Stimulated activated naive CD4-positive, alpha-beta T cell treated with Interleukin-2 at 50 U/mL for 16 hours (primary cell): ENCODE data around the gene HNF1B.

Experiments used
- DNase-seq: peaks from one replicate; lab custom pipeline; 2025; lab: John Stamatoyannopoulos, UW

HNF1B gene

DNA sequence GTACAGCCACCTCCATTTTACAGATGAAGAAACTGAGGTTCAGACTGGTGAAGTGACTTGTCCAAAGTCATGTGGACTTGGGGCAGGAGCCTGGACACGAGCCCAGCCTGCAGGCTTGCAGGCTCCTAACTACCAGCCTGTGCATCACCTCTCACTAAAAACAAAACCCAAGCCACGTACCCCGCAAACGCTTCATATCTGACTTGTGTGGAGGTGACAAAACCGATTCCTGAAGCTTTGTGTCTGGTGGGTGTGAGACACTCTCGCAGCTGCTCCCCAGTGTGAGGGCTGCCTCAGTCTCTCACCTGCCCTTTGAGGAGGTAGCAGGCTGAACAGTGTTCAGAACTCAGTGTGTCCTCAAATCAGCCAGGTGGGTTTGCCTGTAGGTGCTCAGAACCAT lies 8.4 kb downstream of the HNF1B start:
- no peak for DNase-seq

DNA sequence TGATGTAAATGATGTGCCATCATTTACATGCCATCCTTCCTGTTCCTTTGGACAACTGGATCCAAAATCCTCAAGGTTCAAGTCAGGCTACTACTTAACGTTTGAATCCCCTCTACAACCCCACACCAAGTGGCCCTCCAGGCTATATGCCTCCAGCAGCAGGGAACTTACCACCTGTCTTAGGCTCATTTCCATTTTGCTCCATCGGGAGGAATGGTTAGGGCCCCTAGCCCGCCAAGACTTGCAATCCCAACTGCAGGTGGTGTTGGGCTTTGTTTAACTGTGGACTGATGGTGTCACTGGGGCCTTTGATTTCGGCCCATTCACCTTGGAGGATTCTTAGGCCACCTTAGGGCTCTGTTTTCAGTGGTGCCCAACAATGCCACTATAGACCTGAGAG lies 9.7 kb downstream of the HNF1B start:
- no peak for DNase-seq

DNA sequence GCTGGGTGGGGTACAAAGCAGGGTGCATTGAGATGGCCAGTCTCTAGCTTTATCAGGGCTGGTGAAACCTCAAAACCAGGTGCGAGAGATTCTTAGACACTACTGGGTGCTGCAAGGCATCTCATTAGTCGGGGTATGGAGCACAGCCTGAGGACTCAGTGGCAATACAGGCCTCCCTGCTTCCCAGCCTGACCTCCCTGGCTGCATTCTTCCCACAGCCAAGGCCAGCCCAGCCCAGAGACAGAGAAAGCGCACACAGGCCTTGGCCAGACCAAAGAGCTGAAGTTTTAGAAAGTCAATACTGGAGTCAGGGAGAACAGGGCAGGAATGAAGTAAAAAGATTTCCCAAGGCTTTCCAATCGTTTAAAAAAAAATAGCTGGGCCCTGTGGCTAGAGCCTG lies 12.5 kb downstream of the HNF1B start:
- no peak for DNase-seq

DNA sequence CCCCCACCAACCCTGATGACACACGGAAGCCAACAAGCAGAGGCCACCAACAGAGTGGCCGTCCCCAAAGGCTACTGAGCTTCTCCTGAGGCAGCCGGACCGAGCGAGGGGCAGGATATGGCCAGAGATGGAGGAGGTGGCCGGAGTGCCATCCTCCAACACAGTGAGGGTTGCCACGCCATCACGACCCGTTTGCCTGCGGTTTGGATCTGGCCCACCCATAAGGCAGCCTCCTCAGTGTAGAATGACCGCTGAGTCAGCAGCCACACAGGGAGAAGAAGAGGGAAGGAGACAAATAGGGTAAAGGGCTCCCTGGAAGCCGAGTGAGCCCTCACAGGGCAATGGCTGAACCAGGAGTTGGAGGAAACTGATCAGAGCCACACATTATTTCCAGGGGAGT lies 13.8 kb downstream of the HNF1B start:
- no peak for DNase-seq

DNA sequence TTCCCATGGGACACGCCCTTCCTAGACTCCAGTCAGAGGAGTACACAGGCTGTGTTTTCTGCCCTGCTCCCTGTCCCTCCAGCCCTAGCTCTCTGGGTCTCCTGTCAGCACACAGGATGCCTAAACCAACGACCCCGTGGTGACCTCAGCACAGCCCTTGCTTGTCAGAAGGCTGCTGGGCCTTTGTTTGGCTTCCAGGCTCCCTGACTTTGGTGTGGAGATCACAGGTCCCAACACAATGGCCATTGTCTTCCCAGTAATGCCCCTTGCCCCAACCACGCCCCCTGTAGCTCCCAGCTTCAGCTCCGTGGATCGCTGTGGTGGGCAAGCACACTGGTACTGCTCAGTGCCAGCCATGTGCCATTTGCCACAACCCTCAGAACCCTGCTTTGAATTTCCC lies 15.0 kb downstream of the HNF1B start:
- no peak for DNase-seq

GRCh38 chr17:37726891-37727675 lies 17.8 kb downstream of the HNF1B start:
- DNase-seq: no peak

DNA sequence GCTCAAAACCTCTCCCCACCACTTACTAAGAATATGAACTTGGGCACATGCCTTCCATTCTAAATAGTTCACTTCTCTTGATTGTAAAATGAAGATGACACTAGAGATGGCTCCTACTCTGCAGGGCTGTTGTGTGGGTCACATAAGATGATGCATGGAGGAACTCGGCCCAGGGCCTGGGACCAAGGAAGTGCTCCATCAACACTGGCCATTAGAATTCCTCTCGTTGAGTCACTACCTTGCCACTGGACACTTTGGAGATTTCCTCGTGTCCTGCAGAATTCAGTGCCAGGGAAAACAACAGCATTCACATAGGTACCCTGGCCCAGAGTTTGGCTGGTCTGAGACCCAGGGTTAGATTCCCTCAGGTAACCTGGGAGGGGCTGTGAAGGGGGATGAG lies 18.6 kb downstream of the HNF1B start:
- DNase-seq: no peak

DNA sequence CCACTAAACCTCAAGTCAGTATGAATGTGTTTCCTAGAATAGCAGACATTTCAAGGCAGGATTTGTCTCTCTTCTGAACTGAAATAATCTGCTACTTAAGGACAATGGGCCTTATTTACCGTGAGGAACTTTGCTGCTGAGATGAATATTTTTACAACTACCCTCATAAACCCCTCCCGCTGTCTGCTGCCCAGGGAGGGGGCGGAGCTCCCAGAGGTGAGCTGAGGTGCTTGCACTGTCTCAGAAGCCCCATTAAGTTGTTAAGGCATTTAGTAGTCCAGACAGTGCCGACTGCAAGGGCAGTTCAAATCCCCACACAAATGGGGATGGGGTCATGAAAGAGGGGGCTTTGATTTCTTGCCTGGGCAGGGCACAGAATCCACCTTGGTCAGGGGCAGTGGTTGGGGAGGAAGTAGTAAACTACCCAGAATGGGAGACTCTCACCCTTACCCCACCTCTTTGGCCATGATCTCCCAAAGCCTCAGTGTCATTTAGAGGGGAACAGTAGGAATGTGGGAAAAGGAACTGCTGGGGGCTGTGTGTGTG lies 19.2 kb downstream of the HNF1B start:
- DNase-seq: no peak

DNA sequence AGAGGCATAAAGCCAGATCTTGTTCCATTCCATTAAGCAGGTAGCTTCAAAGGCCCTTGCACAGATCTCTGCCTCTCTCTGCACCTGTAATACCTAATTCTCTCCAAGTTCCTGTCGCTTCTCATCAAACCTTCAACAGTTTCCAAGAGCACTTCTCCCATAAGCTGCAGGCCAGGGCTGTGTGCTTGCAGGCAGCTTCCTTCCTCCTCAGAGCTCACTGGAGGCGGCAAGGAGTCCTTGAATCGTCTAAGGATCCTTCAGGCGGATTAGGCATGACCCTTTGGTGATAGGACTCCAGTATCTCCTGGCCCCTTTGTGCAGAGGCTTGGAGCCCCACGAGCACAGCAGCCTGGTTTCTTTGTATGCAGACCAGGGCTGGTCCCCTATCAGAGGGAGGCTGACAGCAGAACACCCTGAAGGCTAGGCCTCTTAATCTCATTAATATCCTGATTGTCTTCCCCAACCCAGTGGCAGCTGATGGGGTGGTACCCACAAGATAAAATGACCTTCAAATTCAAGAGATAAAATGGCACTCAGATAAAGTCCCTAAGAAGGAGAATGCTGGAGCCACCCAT lies 19.8 kb downstream of the HNF1B start:
- DNase-seq: no peak

- no peak for DNase-seq
Observed at GRCh38 chr17:37720989-37721388, 23.9 kb downstream of the HNF1B start.

- DNase-seq: no peak
Observed at GRCh38 chr17:37719866-37720265, 25.0 kb downstream of the HNF1B start.

GRCh38 chr17:37718324-37719048 lies 26.4 kb downstream of the HNF1B start:
- no peak for DNase-seq

DNA sequence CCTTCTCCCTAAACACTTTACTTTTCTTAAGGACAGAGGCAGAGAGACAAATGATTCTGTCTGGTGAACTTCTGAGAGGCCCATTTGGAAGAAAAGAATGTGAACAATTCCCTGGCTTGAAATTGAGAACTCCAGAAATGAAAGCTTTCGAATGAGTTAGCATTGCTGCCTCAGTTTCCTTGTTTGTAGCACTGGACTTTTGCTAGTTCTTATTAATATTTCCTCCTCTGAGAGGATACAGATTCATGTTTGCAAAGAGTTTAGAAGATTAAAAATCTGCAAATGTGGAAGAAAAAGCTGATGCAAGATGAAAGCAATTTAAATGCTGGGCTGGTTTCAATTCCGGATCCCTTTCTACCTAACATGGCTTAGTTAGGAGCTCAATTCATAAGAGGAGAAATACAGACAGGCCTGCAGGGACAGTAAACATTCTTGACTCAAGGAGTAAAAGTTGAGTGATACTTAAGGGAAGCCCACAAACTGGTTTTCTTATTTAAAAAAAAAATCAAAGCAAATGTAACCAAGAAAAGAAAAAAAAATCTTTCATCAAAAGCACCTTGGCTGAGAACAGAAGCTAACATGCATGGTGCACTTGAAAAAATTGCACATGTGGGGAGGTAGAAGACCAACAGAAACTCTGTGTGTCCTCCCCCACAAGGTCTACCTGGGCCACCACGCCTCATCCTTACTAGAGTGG lies 27.1 kb downstream of the HNF1B start:
- no peak for DNase-seq

GRCh38 chr17:37714897-37715296 lies 30.0 kb downstream of the HNF1B start:
- no peak for DNase-seq

DNA sequence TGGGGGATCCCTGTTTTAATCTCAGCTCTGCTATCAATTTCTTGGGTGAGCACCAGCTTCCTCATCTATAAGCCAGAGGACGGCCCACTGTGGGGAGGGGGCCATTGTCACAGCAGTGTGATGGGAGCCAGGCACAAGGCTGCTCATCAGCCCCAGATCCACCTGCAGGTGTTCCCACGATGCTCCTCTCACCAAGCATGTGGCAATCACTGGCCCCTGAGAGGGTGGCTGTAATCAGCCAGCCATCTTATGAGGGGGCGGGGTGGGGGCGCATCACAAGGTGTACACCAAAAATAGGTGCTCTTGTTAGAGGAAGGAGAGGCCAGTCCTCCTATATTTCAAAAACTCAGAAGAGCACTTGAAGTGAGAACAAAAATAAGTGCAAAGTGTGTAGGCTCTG lies 31.2 kb downstream of the HNF1B start:
- no peak for DNase-seq

DNA sequence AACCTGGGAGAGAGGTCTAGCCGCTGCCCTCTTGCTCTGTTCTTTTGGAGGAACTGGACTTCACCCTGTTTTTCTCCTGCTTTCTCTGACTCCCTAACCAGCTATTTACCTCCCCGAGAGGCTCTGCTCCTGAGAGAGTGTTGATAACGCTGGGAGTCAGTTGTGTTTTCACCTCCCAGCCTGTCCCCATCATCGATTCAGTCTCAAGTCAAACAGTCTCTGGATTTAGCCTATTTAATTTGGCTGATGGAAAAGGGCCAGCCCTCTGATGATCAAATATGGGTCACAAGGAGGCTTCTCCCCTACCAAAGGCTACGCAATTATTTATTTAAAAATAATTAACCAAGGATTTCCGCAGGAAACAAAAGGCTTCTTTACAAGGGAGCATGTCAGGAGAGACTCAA lies 31.8 kb downstream of the HNF1B start:
- no peak for DNase-seq

DNA sequence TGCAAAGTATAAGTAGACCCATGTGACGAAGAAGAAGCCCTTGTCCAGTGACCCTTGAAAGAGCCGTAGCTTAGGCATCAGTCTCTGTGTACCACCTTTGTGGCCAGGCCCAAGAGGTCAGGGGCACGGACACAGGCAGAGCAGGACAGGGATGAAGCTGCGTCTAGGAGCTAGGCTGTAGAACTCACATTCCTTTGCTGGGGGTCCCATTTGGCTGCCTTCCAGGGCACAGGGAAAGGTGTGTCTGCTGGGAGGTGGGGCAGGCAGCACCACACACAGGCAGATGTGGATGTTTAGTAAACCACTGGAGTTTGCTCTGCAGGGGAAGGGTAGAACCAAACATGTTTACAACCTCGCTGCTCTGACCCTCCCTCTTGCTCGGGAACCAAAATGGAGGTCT lies 33.7 kb downstream of the HNF1B start:
- no peak for DNase-seq

GRCh38 chr17:37710344-37710886 lies 34.4 kb downstream of the HNF1B start:
- no peak for DNase-seq

DNA sequence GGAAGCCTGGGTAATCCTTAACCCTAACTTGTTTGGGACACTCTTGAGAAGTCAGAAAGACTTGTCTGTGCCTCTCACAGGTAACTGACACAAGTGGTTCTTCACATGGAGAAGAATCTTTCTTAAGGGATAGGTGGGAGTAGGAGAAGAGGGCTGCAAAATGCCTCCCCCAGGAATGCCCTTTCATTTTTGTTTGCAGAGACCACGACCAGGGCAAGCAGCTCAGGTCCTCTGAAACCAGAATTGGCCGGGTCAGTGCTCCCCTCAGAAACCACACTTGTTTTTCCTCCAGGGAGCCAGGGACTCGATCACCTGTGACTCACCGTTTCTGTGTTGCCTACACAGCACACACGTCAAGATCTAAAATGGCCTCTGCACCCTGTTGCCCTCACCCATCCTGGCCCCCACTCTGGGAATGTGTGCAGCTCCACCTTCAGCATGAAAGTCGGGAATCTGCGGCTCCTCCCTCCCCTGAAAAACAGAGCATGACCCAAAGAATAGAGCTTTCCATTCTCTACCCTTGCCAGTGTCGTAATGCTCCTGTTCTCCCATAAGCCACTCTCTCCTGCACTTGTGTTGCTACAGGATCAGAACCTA lies 36.1 kb downstream of the HNF1B start:
- DNase-seq: no peak

- DNase-seq: no peak
Observed at GRCh38 chr17:37708008-37708615, 36.7 kb downstream of the HNF1B start.

DNA sequence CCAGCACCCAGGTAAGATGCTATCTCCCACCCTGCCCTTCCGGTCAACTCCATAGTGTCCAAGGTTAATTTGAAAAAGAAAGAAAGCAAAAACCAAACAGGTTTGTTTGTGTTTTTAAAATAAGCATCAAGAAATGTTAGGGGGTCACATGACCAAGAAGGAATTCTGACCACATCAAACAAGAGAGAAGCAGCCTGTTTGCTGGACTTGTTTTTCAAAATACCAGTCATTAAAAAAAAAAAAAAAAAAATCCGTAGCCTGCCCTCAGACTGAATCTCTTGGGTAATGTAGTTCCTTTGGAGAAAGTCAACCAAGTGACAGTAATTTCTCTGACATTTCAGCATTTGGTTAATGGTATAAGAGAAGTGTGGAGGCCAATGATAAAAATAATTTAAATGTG lies 38.4 kb downstream of the HNF1B start:
- DNase-seq: no peak
